LNCaP clone FGC (cell line): ENCODE data around the gene CLEC16A.
A peak's percentile ranks its signal among the peaks of the same experiment; 100 is the strongest.

ENCODE experiments used
- DNase-seq: peaks from one replicate; pipeline ENCODE4 v3.0.0-alpha.2; 2011; ENCODE audit warnings: low read depth
- H3K4me3 ChIP-seq: 2 replicates; pipeline ENCODE4 v1.5.1; 2011; ENCODE audit warnings: mild to moderate bottlenecking, low read depth, low read length, control low read depth
- TF ChIP-seq, protein P1 (sequence below): IDR thresholded peaks from 2 replicates; pipeline ENCODE4 v1.5.1; 2012; ENCODE audit warnings: mild to moderate bottlenecking; ENCODE audit not compliant: control insufficient read depth, insufficient read depth; ENCODE audit errors: extremely low read depth

The CLEC16A gene

DNA sequence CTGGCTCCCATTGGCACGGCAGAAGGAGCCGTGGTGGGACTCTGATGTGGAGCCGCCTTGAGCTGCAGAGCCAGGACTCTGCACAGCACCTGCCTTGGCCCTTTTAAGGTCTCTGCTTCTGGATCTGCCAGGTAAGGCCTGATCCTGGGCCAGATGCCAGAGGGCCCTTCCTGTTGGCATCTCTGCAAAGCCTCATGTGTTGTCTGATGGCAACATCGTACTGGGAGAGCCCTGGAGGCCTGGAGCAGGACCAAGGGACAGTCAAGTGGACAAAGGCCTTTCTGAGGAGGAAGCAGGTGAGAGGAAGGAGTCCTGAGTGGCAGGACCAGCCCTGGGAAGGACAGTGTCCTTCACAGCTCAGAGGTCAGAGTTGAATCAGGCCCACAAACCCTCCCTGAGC, 285.5 kb downstream of the CLEC16A start:
- peak; percentile 98 for DNase-seq
- TF ChIP-seq, protein P1, sequence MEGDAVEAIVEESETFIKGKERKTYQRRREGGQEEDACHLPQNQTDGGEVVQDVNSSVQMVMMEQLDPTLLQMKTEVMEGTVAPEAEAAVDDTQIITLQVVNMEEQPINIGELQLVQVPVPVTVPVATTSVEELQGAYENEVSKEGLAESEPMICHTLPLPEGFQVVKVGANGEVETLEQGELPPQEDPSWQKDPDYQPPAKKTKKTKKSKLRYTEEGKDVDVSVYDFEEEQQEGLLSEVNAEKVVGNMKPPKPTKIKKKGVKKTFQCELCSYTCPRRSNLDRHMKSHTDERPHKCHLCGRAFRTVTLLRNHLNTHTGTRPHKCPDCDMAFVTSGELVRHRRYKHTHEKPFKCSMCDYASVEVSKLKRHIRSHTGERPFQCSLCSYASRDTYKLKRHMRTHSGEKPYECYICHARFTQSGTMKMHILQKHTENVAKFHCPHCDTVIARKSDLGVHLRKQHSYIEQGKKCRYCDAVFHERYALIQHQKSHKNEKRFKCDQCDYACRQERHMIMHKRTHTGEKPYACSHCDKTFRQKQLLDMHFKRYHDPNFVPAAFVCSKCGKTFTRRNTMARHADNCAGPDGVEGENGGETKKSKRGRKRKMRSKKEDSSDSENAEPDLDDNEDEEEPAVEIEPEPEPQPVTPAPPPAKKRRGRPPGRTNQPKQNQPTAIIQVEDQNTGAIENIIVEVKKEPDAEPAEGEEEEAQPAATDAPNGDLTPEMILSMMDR, result no peak
- no peak overlapping the region for H3K4me3 ChIP-seq

DNA sequence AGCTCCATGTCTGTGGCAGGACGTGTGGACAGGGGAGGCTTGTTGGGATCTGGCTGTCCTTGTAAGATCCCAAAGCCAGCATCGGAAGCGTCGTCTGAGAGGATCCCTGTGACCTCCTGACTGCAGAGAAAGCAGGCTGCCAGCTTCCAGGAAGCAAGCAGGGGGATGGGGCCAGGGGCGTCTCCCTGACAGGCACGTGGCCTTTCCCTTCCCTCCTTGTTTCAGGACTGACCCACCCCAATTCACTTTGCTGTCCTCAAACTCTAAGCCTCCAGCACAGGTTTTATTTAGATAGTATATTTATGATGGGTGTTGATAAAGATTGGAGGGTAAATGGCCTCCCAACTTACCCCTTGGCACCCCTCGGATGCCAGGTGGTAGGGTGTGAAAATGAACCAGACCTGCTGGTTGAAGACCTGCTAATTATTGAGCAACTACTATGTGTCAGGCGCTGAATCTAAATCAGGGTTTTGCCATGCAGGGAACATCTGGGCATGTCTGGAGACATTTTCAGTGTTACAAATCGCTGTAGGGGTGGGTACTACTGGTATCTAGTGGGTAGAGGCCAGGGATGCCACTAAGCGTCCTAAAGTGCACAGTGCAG, 287.1 kb downstream of the CLEC16A start:
- no peak for DNase-seq
- TF ChIP-seq, protein P1, result no peak
- no peak overlapping the region for H3K4me3 ChIP-seq
